Mesenchymal stem cell (in vitro differentiated cells and primary cell): ENCODE data around the gene ZACN.

Source experiments
- DNase-seq: peaks from one replicate; pipeline ENCODE4 v3.0.0-alpha.2; 2013
- H2AFZ ChIP-seq: one replicate; pipeline ENCODE4 v1.6.1; 2013; ENCODE audit warnings: low read depth, mild to moderate bottlenecking, control low read depth, inconsistent platforms, low read length, moderate library complexity
- H2AK5ac ChIP-seq: 2 replicates; pipeline ENCODE4 v1.6.1; 2013; ENCODE audit warnings: low read length, moderate library complexity, mild to moderate bottlenecking, inconsistent platforms; ENCODE audit not compliant: severe bottlenecking
- H2BK120ac ChIP-seq: one replicate; pipeline ENCODE4 v1.6.1; 2013; ENCODE audit warnings: low read depth, mild to moderate bottlenecking, inconsistent platforms, low read length, moderate library complexity
- H2BK12ac ChIP-seq, 2 experiments: one replicate each; pipeline ENCODE4 v1.6.1; 2013; ENCODE audit warnings: inconsistent platforms in 2 of 2, low read length in 2 of 2, mild to moderate bottlenecking in 2 of 2, moderate library complexity in 2 of 2, control low read depth in 1 of 2
- H2BK15ac ChIP-seq: one replicate; pipeline ENCODE4 v1.6.1; 2013; ENCODE audit warnings: mild to moderate bottlenecking, low read depth, inconsistent platforms; ENCODE audit not compliant: poor library complexity, severe bottlenecking
- H2BK5ac ChIP-seq: 2 replicates; pipeline ENCODE4 v1.6.1; 2013; ENCODE audit warnings: low read depth, mild to moderate bottlenecking, low read length, control low read depth, inconsistent platforms; ENCODE audit not compliant: poor library complexity, severe bottlenecking
- H3K14ac ChIP-seq, 2 experiments: one replicate each; pipeline ENCODE4 v1.6.1; 2013; ENCODE audit warnings: inconsistent platforms in 2 of 2, low read length in 2 of 2, control low read depth in 1 of 2, mild to moderate bottlenecking in 1 of 2, moderate library complexity in 1 of 2
- H3K18ac ChIP-seq, 2 experiments: one replicate each; pipeline ENCODE4 v1.6.1; 2013; ENCODE audit warnings: inconsistent platforms in 2 of 2, low read length in 2 of 2, control low read depth in 1 of 2, low read depth in 1 of 2, mild to moderate bottlenecking in 1 of 2
- H3K23ac ChIP-seq, 2 experiments: one replicate each; pipeline ENCODE4 v1.6.1; 2013; ENCODE audit warnings: inconsistent platforms in 2 of 2, low read length in 2 of 2, mild to moderate bottlenecking in 2 of 2, moderate library complexity in 2 of 2, control low read depth in 1 of 2
- H3K27ac ChIP-seq: 2 replicates; pipeline ENCODE4 v1.5.1; 2013; ENCODE audit warnings: mild to moderate bottlenecking, moderate library complexity, low read length, control low read depth, inconsistent platforms; ENCODE audit not compliant: poor library complexity, severe bottlenecking
- H3K27me3 ChIP-seq, 2 experiments: 2 replicates each; pipeline versions ENCODE4 v1.6.1 to v1.7.0; 2013; ENCODE audit warnings: low read length in 2 of 2, mild to moderate bottlenecking in 2 of 2, moderate library complexity in 2 of 2, control low read depth in 1 of 2, inconsistent platforms in 1 of 2; ENCODE audit not compliant: control insufficient read depth in 1 of 2, insufficient read depth in 1 of 2
- H3K36me3 ChIP-seq, 2 experiments: 2 replicates each; pipeline versions ENCODE4 v1.6.1 to v1.7.0; 2013; ENCODE audit warnings: low read length in 2 of 2, control low read depth in 1 of 2, inconsistent platforms in 1 of 2, low read depth in 1 of 2, mild to moderate bottlenecking in 1 of 2; ENCODE audit not compliant: insufficient read depth in 2 of 2, control insufficient read depth in 1 of 2
- H3K4ac ChIP-seq, 2 experiments: one replicate each; pipeline ENCODE4 v1.6.1; 2013; ENCODE audit warnings: inconsistent platforms in 2 of 2, low read length in 2 of 2, mild to moderate bottlenecking in 2 of 2, moderate library complexity in 2 of 2, control low read depth in 1 of 2, low read depth in 1 of 2
- H3K4me1 ChIP-seq: 2 replicates; pipeline ENCODE4 v1.6.1; 2013; ENCODE audit warnings: low read depth, low read length, control low read depth; ENCODE audit not compliant: control insufficient read depth, insufficient read depth
- H3K4me2 ChIP-seq: 2 replicates; pipeline ENCODE4 v1.6.1; 2013; ENCODE audit warnings: low read length, mild to moderate bottlenecking, inconsistent platforms; ENCODE audit not compliant: poor library complexity, severe bottlenecking
- H3K4me3 ChIP-seq, 2 experiments: 2 replicates each; pipeline versions ENCODE4 v1.5.1 to v1.7.0; 2013; ENCODE audit warnings: low read length in 2 of 2, mild to moderate bottlenecking in 2 of 2, control low read depth in 1 of 2, low read depth in 1 of 2; ENCODE audit not compliant: insufficient read depth in 1 of 2
- H3K79me1 ChIP-seq: replicated peaks from 2 replicates; pipeline ENCODE4 v1.6.1; 2013; ENCODE audit warnings: mild to moderate bottlenecking, control low read depth, low read length, inconsistent platforms; ENCODE audit not compliant: poor library complexity, severe bottlenecking
- H3K9ac ChIP-seq: 2 replicates; pipeline ENCODE4 v1.7.0; 2013; ENCODE audit warnings: mild to moderate bottlenecking, low read length, moderate library complexity
- H3K9me3 ChIP-seq: 2 replicates; pipeline ENCODE4 v1.7.0; 2013; ENCODE audit warnings: mild to moderate bottlenecking, low read length; ENCODE audit not compliant: control insufficient read depth
- H4K8ac ChIP-seq: one replicate; pipeline ENCODE4 v1.6.1; 2013; ENCODE audit warnings: inconsistent platforms, mild to moderate bottlenecking, low read length, moderate library complexity
- H4K91ac ChIP-seq: one replicate; pipeline ENCODE4 v1.6.1; 2013; ENCODE audit warnings: mild to moderate bottlenecking, low read length, inconsistent platforms
- WGBS: methylation state at CpG from one replicate; pipeline ENCODE4 v1.1.7; 2013; ENCODE audit warnings: mixed read lengths; 5-methylcytosine and 5-hydroxymethylcytosine counted together

ZACN gene

GRCh38 chr17:76125391-76125675 is 46.4 kb downstream of the ZACN start:
- Histone ChIP-seq H2BK12ac (no peak overlapping the region), H4K91ac (no peak overlapping the region), H3K14ac (no peak overlapping the region), H2AFZ (no peak overlapping the region), H2BK15ac (no peak overlapping the region), H3K4me3 (no peak overlapping the region), H3K23ac (no peak overlapping the region), H3K18ac (no peak overlapping the region), H3K9ac (no peak overlapping the region), H3K27ac (no peak overlapping the region), H2AK5ac (no peak overlapping the region), H3K9me3 (no peaks in the 10 kb centered on the region), H3K27me3 (peaks cover 0 to 45% of the 10 kb centered on the region in 2 experiments), H3K4me1 (peaks cover 12% of the 10 kb centered on the region), H3K79me1 (no peaks in the 10 kb centered on the region), H2BK5ac (no peak overlapping the region), H3K36me3 (no peaks in the 10 kb centered on the region), H3K4me2 (no peak overlapping the region), H2BK120ac (no peak overlapping the region), H4K8ac (no peak overlapping the region), H3K4ac (no peak overlapping the region)
- WGBS: 80% methylated on average over 5 of the region's 5 CpGs
- DNase-seq: no peak

DNA sequence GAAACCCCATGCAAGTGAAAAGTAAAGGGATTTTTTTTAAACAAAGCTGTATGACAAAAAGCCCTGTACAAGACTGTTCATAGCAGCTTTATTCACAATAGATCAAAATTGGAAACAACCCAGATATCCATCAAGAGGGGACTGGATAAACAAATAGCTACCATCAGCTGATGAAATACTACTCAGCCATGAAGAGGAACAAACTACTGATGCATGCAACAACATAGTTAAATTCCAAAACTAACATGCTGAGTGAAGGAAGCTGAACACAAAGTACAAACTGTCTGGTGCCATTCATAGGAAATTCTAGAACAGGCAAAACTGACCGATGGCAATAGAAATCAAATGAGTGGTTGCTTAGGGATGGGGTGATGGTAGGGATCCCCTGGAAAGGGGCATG is 46.9 kb downstream of the ZACN start:
- H2BK5ac ChIP-seq: no peak overlapping the region
- no peak overlapping the region for H3K23ac ChIP-seq
- no peak overlapping the region for H3K14ac ChIP-seq
- no peak overlapping the region for H2BK12ac ChIP-seq
- H3K4me1 ChIP-seq: peaks cover 11% of the 10 kb centered on the region
- H3K4me2 ChIP-seq: no peak overlapping the region
- H2AK5ac ChIP-seq: no peak overlapping the region
- H3K4me3 ChIP-seq: no peak overlapping the region
- WGBS: 100% methylated on average over 1 of the region's 1 CpG
- H3K4ac ChIP-seq: no peak overlapping the region
- H3K27me3 ChIP-seq: peaks cover 0 to 46% of the 10 kb centered on the region in 2 experiments
- H3K27ac ChIP-seq: no peak overlapping the region
- no peak overlapping the region for H2BK120ac ChIP-seq
- no peak overlapping the region for H2AFZ ChIP-seq
- DNase-seq: no peak
- no peaks in the 10 kb centered on the region for H3K9me3 ChIP-seq
- H3K9ac ChIP-seq: no peak overlapping the region
- no peak overlapping the region for H4K8ac ChIP-seq
- H2BK15ac ChIP-seq: no peak overlapping the region
- no peak overlapping the region for H3K18ac ChIP-seq
- H4K91ac ChIP-seq: no peak overlapping the region
- H3K36me3 ChIP-seq: no peaks in the 10 kb centered on the region
- no peaks in the 10 kb centered on the region for H3K79me1 ChIP-seq

DNA sequence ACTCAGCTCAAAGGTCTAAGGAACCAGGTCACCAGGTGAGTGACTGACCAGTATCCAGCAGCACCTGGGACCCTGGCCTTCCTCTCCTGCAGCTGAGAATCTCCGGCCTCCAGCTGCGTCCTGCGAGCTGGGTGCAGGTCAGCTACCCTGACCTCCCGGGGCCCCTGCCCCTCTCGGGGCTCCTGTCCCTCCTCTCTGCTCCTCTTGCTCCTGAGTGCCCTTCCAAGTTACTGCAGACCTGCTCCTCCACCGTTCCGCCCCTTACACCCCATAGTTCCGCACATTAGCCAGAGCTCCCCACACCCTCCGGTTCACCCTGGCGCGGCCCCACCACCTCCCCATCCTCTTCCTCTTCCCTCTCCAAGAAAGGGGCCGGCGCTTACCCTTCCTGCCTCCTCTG is 51.5 kb downstream of the ZACN start:
- no peak overlapping the region for H3K4me2 ChIP-seq
- H3K9ac ChIP-seq: no peak overlapping the region
- no peak overlapping the region for H2BK5ac ChIP-seq
- no peak overlapping the region for H2AK5ac ChIP-seq
- H3K14ac ChIP-seq: no peak overlapping the region
- H3K4ac ChIP-seq: no peak overlapping the region
- no peak overlapping the region for H3K27ac ChIP-seq
- H3K79me1 ChIP-seq: no peaks in the 10 kb centered on the region
- H3K9me3 ChIP-seq: no peaks in the 10 kb centered on the region
- 50% methylated on average over 13 of the region's 13 CpGs for WGBS
- no peak overlapping the region for H2BK15ac ChIP-seq
- H4K91ac ChIP-seq: no peak overlapping the region
- H2BK12ac ChIP-seq: no peak overlapping the region
- H3K36me3 ChIP-seq: no peaks in the 10 kb centered on the region
- H3K23ac ChIP-seq: no peak overlapping the region
- no peak overlapping the region for H4K8ac ChIP-seq
- no peak overlapping the region for H3K4me3 ChIP-seq
- H3K18ac ChIP-seq: no peak overlapping the region
- peaks cover 25% of the 10 kb centered on the region for H3K4me1 ChIP-seq
- no peak overlapping the region for H2BK120ac ChIP-seq
- H2AFZ ChIP-seq: no peak overlapping the region
- DNase-seq: no peak
- peaks cover 0 to 72% of the 10 kb centered on the region in 2 experiments for H3K27me3 ChIP-seq

DNA sequence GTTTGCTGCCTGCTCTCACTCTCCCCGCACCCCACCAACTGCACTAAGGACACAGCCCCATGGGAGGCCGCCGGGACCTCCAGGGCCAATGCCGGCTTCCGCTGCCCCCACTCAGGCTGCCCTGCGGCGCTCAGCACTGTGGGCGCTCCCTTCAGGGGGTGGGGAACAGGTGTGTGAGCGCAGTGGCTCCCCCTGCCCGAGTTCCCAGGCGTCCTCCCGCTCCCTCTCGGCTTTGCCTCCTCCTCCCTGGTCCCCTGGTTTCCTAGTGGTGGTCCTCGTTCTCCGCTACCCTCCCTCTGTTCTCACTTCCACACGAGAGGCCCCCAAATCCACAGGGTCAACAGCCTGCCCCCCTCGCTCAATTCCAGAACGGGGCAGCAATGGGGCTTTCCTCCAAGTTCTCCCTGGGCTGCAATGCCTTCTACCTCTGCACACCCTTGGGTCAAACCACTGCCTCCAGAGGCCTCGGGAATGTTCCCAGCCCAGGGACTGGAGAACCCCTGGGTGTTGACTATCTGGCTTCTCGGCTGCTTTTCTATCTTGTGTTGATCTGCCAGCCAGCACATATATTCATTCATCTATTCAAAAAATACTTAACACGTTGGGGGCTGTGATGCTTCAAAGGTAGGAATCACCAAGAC is 52.2 kb downstream of the ZACN start:
- no peak overlapping the region for H2BK120ac ChIP-seq
- H3K9me3 ChIP-seq: no peaks in the 10 kb centered on the region
- no peak overlapping the region for H2AFZ ChIP-seq
- H3K4me2 ChIP-seq: no peak overlapping the region
- no peak overlapping the region for H2AK5ac ChIP-seq
- peaks cover 0 to 74% of the 10 kb centered on the region in 2 experiments for H3K27me3 ChIP-seq
- no peak overlapping the region for H2BK5ac ChIP-seq
- no peak overlapping the region for H3K27ac ChIP-seq
- no peak overlapping the region for H3K4me3 ChIP-seq
- H4K91ac ChIP-seq: no peak overlapping the region
- no peak for DNase-seq
- no peaks in the 10 kb centered on the region for H3K36me3 ChIP-seq
- no peak overlapping the region for H3K4ac ChIP-seq
- peaks cover 25% of the 10 kb centered on the region for H3K4me1 ChIP-seq
- H3K9ac ChIP-seq: no peak overlapping the region
- 21% methylated on average over 20 of the region's 21 CpGs for WGBS
- no peak overlapping the region for H2BK12ac ChIP-seq
- H3K23ac ChIP-seq: no peak overlapping the region
- H2BK15ac ChIP-seq: no peak overlapping the region
- no peak overlapping the region for H3K14ac ChIP-seq
- no peak overlapping the region for H4K8ac ChIP-seq
- H3K79me1 ChIP-seq: no peaks in the 10 kb centered on the region
- no peak overlapping the region for H3K18ac ChIP-seq
